Stimulated activated CD8-positive, alpha-beta memory T cell treated with anti-CD3 and anti-CD28 coated beads, Interleukin-7, amount 100 ng/mL, for 4 hours (primary cell): ENCODE measurements around the gene NRCAM.

Source experiments
- DNase-seq, 2 donors: peaks; one replicate each; pipeline ENCODE4 v3.0.0-alpha.2; 2020; ENCODE audit warnings: low read depth in 2 of 2

NRCAM gene

DNA sequence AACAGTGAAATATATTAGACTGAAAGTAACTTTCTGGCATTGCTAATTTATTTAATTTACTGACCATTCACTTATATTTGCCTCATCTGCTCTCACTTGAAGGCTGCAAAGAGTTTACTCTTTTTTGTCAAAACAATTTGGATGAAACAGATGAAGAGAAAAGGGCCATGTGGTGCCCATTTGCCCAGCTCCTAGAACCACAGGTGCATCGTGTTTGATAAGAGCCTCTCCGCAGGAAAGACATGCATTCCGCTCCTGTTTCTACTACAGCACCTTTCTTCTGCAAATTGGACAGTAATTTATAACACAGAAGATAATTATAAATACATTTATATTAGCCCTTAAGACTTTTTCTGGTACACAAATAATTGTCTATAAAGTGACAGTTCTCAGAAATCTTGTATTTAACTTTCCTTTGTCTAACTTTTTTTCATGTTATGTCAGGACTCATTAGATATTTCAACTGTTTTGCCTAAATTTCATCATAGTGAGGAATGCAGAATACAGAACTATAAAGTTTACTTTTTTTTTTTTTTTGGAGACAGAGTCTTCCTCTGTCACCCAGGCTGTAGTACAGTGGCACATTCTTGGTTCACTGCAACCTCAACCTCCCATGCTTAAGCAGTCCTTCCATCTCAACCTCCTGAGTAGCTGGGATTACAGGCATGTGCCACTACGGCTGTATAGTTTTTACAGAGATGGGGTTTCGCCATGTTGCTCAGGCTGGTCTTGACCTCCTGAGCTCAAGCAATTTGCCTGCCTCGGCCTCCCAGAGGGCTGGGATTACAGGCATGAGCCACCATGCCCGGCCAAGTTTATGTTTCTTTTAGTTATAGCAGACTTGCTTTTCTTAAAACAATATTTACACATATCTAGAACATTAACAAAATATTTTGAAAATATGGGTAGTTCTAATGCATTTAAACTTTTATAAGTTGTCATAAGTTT lies 326.9 kb downstream of the NRCAM start:
- DNase-seq: no peak

- DNase-seq: no peak
These were observed 327.7 kb downstream of the NRCAM start for GRCh38 chr7:108128514-108128913.

DNA sequence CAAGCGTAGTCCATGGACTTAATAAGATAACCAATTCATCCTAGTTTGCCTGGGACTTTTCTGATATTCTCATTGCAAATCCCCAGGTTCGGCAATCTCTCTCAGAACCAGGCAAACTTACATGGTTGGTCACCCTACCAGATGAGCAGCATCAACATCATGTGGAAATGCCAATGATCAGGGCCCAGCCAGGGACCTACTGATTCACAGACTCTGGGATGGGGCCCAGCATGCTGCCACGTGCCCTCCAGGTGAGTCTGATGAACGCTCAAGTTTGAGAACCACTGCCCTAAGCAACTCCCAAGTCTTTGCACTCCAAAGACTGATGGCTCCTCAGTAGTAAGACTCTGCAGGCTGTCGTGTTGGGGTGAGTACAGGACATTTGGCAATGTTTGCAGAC lies 328.8 kb downstream of the NRCAM start:
- DNase-seq: no peak

DNA sequence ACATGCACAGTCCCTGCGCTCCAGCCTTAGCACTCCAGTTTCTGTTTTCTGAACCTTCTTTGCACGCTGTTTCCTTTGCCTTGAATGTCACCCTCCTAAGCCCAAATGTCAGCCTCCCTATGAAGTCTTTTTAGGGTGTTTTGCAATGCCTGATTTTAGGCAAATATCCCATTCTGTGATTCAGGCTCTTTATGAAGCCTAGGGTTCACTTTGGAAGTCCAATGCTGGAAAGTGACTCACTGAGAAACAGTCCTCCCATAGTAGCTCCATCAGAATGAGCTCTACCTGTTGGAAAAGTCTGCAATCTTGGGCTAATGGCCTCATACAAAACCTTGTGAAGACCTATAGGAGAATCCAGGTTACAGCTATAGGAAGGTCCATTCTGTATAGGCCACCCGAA lies 331.4 kb downstream of the NRCAM start:
- no peak for DNase-seq

GRCh38 chr7:108122181-108122580 lies 334.1 kb downstream of the NRCAM start:
- no peak for DNase-seq

DNA sequence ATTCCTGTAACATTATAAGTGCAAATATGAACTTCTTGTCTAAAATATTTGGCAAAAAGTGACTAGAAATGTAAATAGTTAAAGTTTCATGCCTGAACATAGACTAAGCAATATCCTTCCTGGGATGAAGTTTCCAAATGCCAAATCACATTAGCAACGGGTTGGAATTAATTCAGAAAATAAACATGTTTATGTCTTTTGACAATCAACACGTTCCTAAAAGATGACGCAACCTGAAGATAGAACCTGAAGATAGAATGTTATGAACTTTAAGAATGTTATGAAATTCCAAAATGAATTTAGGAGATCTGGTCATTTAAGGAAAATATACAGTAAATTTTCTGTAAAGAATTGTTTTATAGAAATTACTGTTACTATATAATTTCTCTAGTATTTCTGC lies 335.3 kb downstream of the NRCAM start:
- no peak for DNase-seq

DNA sequence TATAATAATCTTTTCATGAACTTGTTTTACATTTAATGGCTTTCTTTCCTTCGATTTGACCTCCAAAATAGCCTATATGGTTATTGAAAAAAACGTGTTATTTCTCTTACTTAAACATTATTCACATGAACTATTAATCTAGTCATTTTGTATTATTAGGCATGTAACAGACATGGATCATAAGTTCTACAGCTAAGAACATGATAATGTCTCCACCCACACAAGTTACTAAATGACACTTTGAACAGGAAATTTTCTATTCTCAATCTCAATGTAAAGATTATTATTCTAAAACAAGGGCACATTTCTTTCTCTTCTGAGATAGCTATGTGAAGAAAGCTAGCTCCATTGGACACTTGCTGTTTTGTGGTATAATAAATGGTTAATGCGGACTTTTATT lies 336.0 kb downstream of the NRCAM start:
- DNase-seq: no peak

DNA sequence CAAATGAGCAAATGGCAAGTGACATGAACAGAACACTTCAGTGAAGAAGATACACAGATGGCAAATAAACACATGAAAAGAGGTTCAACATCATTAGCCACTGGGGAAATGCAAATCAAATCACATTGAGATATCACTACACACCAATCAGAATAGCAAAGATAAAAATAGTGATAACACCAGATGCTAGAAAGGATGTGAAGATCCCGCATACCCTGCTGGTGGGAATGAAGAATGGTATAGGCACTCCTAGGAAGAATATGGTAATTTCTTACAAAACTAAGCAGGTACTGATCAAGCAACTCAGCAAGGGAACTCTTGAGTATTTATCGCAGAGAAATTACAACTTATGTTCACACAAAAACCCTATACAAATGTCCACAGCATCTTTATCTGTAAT lies 337.3 kb downstream of the NRCAM start:
- no peak for DNase-seq

DNA sequence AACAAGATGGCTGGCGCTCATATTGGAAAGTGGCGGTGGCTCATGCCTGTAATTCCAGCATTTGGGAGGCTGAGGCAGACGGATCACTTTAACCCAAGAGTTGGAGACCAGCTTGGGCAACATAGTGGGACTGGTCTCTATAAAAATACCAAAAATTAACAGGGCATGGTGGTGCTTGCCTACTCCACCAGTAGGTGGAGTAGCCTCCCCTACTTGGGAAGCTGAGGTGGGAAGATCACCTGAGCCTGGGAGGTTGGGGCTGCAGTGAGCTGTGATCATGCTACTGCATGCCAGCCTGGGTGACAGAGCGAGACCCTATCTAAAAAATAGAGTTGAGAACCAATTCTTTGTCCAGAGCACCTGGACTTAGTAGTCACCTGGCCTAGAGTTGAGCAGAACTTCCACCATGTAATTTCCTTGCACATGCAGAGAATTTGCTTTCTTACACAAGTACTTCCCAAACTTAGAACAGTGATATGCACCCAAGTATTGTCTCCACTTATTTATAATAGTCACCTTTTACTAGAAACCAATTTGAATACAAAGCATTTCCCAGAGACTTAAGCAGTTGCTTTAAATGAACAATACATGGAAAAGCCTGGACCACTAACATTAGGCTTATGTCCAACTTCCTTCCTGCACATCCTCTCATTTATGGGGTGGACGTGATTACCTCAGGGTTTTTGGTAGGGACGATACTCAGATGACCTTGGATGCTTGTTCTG lies 342.0 kb downstream of the NRCAM start:
- DNase-seq: no peak

DNA sequence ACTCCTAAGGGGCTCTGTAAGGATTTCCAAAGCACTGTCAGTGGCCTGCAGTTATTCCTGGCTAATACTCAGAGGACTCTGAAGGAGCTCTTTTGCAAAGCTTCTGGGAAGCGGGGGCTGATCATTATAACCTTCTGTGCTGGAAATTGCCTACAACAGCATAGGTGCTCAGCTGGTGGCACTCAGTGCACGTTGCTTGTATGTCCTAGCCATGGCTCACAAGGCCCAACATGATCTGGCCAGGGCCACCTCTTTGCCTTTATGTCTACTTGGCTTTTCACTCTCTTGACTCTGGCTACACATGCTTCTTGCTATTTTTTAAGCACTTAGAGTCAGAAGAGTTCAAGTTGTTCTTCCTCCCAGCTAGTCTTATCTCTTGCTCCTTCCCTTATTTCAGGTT lies 343.6 kb downstream of the NRCAM start:
- no peak for DNase-seq

DNA sequence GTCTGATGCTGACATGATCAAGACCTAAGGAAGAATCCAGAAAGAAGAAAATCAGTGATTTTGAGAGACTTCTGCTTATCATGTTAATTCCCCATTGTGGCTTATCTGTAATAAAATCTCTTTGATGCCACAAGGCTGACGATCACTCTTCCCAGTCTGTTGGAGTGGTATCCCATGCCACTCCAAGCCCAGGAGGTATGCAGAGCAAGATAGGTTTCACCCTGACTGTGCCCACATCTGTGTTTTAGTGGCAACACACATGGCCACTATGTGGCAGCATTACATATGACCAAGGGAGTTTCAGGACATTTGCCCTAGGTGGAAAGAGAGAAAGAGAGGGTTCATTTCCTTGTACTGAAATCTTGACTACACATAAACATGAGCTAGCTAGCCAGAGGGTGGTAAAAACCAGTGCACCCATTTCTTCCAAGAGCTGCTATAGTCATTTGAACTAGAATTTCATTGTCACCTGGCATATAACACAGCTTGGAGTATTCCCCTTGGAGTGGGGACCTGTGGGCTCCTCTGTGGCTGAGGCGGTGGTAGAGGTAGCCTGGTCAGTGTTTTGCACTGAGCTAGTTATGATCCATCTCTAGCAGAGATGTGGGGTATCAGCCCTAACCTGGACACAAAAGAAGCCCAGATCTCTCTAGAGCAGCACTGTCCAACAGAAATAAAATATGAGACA lies 346.9 kb downstream of the NRCAM start:
- no peak for DNase-seq

- DNase-seq: no peak
These were observed 348.1 kb downstream of the NRCAM start for GRCh38 chr7:108108131-108108530.

- DNase-seq: no peak
These were observed 351.9 kb downstream of the NRCAM start for GRCh38 chr7:108104324-108104723.

GRCh38 chr7:108103558-108104298 lies 352.5 kb downstream of the NRCAM start:
- no peak for DNase-seq

- no peak for DNase-seq
These were observed 353.4 kb downstream of the NRCAM start for GRCh38 chr7:108102671-108103312.

- DNase-seq: no peak
These were observed 354.5 kb downstream of the NRCAM start for GRCh38 chr7:108101759-108102158.

GRCh38 chr7:108099713-108100112 lies 356.5 kb downstream of the NRCAM start:
- DNase-seq: no peak

DNA sequence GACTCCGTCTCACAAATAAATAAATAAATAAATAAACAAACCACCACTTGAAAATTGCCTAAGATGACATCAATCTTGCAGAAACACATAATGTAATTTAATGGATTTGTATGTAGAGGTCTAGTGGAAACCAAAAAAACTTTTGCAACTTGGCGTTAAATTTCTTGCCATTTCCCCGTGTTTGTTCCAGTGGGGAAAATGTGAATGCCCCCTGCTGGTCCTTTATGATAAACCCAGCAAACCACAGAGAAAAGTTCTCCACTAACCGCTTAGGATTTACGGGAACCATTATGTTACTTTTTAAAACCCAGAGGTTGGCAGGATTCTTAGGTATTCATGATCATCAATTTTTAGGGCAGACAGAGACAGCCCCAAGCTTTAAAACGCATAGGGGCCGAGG lies 358.5 kb downstream of the NRCAM start:
- no peak for DNase-seq
